Fibroblast of the conjunctiva (primary cell): ENCODE measurements around the gene SYT11.
"Not testable (repeated sequence)": the region's sequence is repeated elsewhere in the genome, so short reads cannot be mapped to it uniquely, and the experiment has no call there.

ENCODE experiments used
- DNase-seq: peaks from one replicate; pipeline ENCODE4 v3.0.0-alpha.2; 2010; ENCODE audit warnings: low read depth

The SYT11 gene

DNA sequence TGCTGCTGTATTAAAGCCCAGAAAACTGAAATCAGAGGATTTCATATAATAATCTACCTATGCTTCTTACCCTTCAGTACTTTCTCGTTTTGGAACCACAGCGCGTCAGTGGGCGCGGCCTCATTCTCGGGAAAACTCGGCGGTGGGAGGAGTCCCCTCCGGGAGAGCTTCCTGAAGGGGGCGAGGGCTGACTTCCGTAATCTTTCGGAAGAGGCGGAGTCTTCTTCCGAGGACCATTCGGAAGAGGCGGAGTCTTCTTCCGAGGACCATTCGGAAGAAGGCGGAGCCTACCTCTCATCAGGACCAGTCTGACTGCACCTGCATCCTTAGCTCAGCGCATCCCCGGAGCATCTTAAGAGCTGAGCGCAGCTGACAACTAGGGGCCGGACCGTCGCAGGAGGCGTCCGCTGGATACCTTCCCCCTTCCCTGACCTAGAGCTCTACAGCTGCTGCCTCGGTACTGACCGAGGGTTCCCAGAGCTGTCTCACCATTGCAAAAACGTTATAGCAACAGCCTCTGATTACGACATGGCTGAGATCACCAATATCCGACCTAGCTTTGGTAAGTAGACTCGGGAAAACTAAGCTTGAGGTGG lies at the start of gene SYT11:
Gene SYT11 (plus strand): TSS at position 334 of the 596 bp plus-strand sequence. CDS start 195 bp downstream, at position 529.
- peak; percentile 92 for DNase-seq

- DNase-seq: no peak
Measured at GRCh38 chr1:155812878-155813277, 46.5 kb upstream of the SYT11 start.

- no peak for DNase-seq
Measured at GRCh38 chr1:155813672-155814071, 45.7 kb upstream of the SYT11 start.

GRCh38 chr1:155816351-155816750 lies 43.0 kb upstream of the SYT11 start:
- DNase-seq: no peak

GRCh38 chr1:155827450-155827849 lies 31.9 kb upstream of the SYT11 start:
- no peak for DNase-seq

DNA sequence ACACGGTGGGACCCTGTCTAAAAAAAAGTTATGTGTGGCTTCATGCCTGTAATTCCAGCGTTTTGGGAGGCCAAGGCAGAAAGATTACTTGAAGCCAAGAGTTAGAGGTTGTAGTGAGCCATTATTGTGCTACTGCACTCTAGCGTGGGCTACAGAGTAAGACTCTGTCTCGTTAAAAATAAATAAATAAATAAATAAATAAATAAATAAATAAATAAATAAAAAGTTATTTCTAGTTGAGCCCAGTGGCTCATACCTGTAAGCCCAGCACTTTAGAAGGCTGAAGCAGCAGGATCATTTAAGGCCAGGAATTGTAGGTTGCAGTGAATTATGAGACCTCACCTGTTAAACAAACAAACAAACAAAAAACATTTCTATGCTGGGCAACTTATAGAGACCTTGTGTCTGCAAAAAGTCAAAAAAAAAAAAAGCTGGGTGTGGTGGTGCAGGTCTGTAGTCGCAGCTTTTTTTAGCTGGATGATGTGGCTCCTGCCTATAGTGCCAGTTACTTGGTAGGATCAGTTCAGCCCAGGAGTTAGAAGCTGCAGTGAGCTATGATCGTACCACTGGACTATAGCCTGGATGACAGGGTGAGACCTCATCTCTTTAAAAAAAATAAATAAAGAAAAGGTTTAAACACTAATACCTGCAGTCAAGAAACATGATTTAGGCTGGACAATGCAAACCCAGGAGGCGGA lies 27.9 kb upstream of the SYT11 start:
- DNase-seq: no peak

GRCh38 chr1:155833665-155834295 lies 25.6 kb upstream of the SYT11 start:
- DNase-seq: no peak

DNA sequence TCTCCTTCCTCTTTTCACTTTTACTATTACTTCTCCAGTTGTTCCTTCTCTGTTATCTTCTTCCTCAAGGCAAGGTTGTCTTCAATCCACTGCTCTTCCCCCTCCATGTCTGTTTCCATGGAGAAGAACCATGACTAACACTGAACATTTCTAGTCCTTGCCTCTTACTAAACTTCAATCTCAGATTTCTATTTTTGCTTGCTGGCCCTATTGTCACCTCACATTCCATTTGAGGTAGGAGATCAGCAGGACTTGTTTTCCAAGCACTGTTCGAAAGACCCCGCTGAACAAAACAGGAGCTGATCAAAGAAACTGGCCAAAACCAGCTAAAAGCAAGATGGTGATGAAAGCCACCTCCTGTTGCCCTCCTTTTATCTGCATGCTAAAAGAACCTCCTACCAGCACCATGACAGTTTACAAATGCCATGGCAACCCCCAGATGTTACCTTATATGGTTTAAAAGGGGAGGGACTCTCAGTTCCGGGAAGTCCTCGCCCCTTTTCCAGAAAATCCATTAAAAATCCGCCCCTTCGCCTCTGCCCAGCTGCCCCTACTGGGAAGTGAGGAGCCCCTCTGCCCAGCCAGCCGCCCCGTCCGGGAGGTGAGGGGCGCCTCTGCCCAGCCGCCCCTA lies 25.0 kb upstream of the SYT11 start:
- DNase-seq: peak; percentile 23

GRCh38 chr1:155834927-155835399 lies 24.4 kb upstream of the SYT11 start:
- not testable (repeated sequence) for DNase-seq

GRCh38 chr1:155835548-155835947 lies 23.8 kb upstream of the SYT11 start:
- no peak for DNase-seq

- no peak for DNase-seq
Measured at GRCh38 chr1:155840386-155840785, 19.0 kb upstream of the SYT11 start.

GRCh38 chr1:155844860-155845421 lies 14.4 kb upstream of the SYT11 start:
- DNase-seq: no peak

- no peak for DNase-seq
Measured at GRCh38 chr1:155847823-155848529, 11.4 kb upstream of the SYT11 start.

DNA sequence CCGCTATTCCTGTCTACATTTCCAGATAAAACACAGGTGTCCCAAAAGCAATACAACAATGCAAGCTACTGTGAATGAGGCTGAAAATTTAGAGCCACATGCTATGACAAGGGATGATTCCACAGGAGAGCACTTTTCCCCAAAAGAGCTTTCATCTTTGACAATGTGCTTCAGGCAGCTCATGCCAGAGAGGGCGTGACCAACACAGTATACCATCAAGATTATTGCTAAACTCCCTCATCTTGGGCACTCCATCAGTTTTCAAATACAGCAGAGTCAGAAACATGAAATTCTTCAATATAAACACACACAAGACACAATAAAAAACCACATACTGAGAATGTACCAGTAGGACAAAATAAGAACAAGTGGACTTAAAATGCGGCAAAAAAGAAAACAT lies 9.0 kb upstream of the SYT11 start:
- DNase-seq: no peak

GRCh38 chr1:155856257-155856974 lies 3.0 kb upstream of the SYT11 start:
- no peak for DNase-seq

GRCh38 chr1:155856975-155857930 lies 2.1 kb upstream of the SYT11 start, which contains the start of gene GON4L:
TSS of gene GON4L (minus strand) at chr1:155857214. CDS start at chr1:155853780, 3,434 bp downstream.
- DNase-seq: peak; percentile 84

GRCh38 chr1:155858800-155859233 lies 550 bp upstream of the SYT11 start:
- DNase-seq: peak; percentile 21

DNA sequence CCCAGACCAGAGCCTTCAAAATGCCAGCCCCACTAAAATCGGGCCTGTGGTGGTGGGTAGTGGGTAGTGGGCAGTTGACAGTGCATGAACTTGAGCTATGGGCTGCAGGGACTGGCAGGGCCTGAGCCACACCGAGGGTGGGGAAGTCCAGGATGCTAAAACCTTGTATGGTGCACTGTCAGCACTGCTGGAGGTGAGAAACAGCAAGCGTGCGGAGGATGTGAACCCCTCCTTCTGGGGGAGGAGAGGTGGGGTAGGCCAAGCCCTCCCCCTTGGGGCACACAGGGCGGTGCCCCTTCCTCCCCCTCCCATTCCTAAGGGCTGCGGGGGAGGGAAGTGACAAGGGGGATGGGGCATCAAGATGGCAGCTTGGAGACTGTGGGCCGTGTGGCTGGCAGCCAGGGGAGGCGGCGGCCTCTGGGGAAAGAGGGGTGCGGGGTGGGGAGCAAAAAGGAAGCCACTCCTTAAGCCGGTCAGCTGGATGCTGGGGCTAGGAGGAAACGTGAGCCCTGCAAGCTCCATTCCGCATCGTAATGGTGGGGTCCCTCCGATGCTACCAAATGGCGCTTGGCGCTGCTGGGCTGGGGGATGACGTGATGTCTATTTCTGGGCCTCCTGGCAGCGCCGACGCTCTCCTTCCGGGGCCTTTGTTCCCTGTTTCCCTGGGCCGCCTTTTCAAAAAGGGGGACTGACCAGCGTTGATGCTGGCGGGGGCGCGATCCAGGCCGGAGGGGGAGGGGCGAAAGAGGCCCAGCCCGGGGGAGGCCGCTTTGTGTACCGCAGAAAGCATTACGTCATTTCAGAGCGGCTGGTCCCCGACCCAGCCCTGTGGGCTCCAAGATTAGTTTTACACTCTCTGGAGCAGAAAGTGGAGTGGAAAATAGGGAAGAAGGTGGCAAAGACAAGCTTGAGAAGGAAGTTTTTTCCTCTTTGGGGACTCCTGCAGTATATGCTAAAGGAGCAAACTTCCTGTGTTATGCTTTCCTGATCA lies 809 bp downstream of the SYT11 start:
- peak; percentile 77 for DNase-seq
